Measurements from ENCODE around the gene KRTAP5-7. TPM values are rescaled to one million over a fixed set of nuclear protein-coding genes. Genes with fewer than 3 reads are reported as not detected.

The KRTAP5-7 gene
- total RNA-seq, 1 donor from 2014 or later = 0.25 TPM

DNA sequence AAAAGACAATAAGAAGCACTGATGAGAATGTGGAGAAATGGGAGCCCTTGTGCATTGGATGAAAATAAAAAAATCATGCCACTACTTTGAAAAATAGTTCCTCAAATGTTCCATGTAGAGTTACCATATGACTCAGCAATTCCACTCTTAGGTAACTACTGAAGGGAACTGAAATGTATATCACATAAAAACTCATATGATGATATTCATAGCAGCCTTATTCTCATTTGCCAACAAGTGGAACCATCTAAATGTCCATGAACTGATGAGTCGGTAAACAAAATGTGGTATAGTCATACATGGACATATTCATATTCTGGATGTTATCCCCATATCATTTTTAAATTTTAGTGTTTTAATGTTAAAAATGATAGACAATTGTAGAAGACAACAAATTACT, 24.6 kb downstream of the KRTAP5-7 start:
- H3K36me3 Mint-ChIP-seq = no peaks in the 10 kb centered on the region
- no peaks in the 10 kb centered on the region for H3K4me1 Mint-ChIP-seq
- no peak for DNase-seq (ENCODE audit: low spot score in 2 of 2, unreplicated experiment in 2 of 2)
- no peak overlapping the region for H3K27ac Mint-ChIP-seq
- no peak for TF ChIP-seq CTCF (IDR thresholded peaks at IDR 0.05; ENCODE audit: unreplicated experiment)
- H3K27me3 Mint-ChIP-seq (ENCODE audit: low read depth) = peaks cover 22% of the 10 kb centered on the region
- no peak overlapping the region for H3K4me3 Mint-ChIP-seq
- H3K9me3 Mint-ChIP-seq = no peaks in the 10 kb centered on the region

- Mint-ChIP-seq H3K27me3 (ENCODE audit: low read depth) (peaks cover 3% of the 10 kb centered on the region), H3K27ac (no peak overlapping the region), H3K9me3 (peaks cover 7% of the 10 kb centered on the region), H3K4me1 (no peaks in the 10 kb centered on the region), H3K4me3 (no peak overlapping the region), H3K36me3 (no peaks in the 10 kb centered on the region)
- no peak for TF ChIP-seq CTCF (IDR thresholded peaks at IDR 0.05; ENCODE audit: unreplicated experiment)
- no peak for DNase-seq (ENCODE audit: low spot score in 2 of 2, unreplicated experiment in 2 of 2)
These were observed 27.9 kb downstream of the KRTAP5-7 start for GRCh38 chr11:71554996-71555395.

DNA sequence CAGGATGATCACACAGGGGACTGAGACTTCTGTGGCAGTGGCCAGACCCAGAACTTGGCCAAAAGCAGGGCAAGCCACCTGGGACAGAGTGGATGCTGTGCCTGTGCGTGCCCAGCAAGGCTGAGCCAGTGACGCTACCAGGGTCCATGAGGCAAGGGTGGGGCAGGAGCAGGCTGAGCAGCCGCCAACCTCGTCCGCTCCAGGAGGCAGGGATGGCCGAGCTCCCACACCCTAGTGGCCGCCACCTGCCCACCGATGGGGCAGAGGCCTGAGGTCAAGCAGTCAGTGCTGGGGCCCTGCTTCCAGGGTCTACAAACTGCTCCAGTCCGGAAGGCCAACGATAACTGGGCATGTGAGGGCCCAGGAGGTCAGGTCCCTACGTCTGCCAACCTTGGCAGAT, 28.4 kb downstream of the KRTAP5-7 start:
- Mint-ChIP-seq H3K27ac (no peak overlapping the region), H3K36me3 (no peaks in the 10 kb centered on the region), H3K4me1 (no peaks in the 10 kb centered on the region), H3K9me3 (peaks cover 13% of the 10 kb centered on the region), H3K27me3 (ENCODE audit: low read depth) (peaks cover 3% of the 10 kb centered on the region), H3K4me3 (no peak overlapping the region)
- no peak for DNase-seq (ENCODE audit: low spot score in 2 of 2, unreplicated experiment in 2 of 2)
- TF ChIP-seq CTCF (IDR thresholded peaks at IDR 0.05; ENCODE audit: unreplicated experiment) = no peak

DNA sequence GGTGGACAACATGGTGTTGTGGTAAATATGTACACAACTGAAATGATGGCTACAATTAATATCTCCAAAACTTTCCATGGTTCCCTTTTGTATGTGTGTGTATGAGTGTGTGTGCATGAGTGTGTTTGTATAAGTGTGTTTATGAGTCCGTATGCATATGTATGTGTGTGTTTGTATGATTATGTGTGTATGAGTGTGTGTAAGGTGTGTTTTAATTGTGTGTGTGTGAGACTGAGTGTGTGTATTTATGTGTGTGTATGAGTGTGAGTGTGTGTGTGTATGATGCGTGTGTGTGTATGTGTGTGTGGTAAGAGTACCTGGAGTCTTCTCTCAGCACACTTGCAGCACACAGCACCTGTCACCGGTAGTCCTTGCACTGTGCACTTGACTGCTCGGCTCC, 29.0 kb downstream of the KRTAP5-7 start:
- no peak for TF ChIP-seq CTCF (IDR thresholded peaks at IDR 0.05; ENCODE audit: unreplicated experiment)
- Mint-ChIP-seq H3K36me3 (no peaks in the 10 kb centered on the region), H3K4me3 (no peak overlapping the region), H3K9me3 (peaks cover 17% of the 10 kb centered on the region), H3K27ac (no peak overlapping the region), H3K27me3 (ENCODE audit: low read depth) (peaks cover 4% of the 10 kb centered on the region), H3K4me1 (no peaks in the 10 kb centered on the region)
- no peak for DNase-seq (ENCODE audit: low spot score in 2 of 2, unreplicated experiment in 2 of 2)

- H3K4me3 Mint-ChIP-seq = no peak overlapping the region
- DNase-seq (ENCODE audit: low spot score in 2 of 2, unreplicated experiment in 2 of 2) = no peak
- H3K27me3 Mint-ChIP-seq (ENCODE audit: low read depth) = peaks cover 8% of the 10 kb centered on the region
- H3K9me3 Mint-ChIP-seq = peaks cover 24% of the 10 kb centered on the region
- no peaks in the 10 kb centered on the region for H3K4me1 Mint-ChIP-seq
- TF ChIP-seq CTCF (IDR thresholded peaks at IDR 0.05; ENCODE audit: unreplicated experiment) = no peak
- no peak overlapping the region for H3K27ac Mint-ChIP-seq
- no peaks in the 10 kb centered on the region for H3K36me3 Mint-ChIP-seq
These were observed 30.2 kb downstream of the KRTAP5-7 start for GRCh38 chr11:71557257-71557656.

DNA sequence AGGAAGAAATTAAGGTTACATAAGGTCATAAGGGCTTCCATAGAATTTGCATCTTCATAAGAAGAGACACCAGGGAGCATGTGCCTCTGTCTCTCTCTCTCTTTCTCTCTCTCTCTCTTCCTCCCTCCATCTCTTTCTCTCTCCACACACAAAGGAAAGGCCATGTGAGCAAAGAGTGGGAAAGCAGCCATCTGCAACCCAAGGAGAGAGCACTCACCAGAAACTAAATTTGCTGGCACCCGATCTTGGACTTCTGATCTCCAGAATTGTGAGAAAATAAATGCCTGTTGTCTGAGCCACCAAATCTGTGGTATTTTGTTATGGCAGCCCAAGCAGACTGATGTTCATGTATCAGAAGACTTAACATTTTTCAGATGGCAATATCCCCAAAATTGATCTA, 31.9 kb downstream of the KRTAP5-7 start:
- no peaks in the 10 kb centered on the region for H3K4me1 Mint-ChIP-seq
- no peak overlapping the region for H3K4me3 Mint-ChIP-seq

More for the DNA sequence above, 31.9 kb downstream of the KRTAP5-7 start:
- H3K36me3 Mint-ChIP-seq = no peaks in the 10 kb centered on the region
- peaks cover 27% of the 10 kb centered on the region for H3K9me3 Mint-ChIP-seq
- H3K27me3 Mint-ChIP-seq (ENCODE audit: low read depth) = peaks cover 22% of the 10 kb centered on the region
- H3K27ac Mint-ChIP-seq = no peak overlapping the region
- no peak for DNase-seq (ENCODE audit: low spot score in 2 of 2, unreplicated experiment in 2 of 2)
- no peak for TF ChIP-seq CTCF (IDR thresholded peaks at IDR 0.05; ENCODE audit: unreplicated experiment)

Data from mesothelial cell of epicardium (in vitro differentiated cells).